ENCODE data around the gene SLC35G6.

- TF ChIP-seq POLR2A (IDR thresholded peaks at IDR 0.05), result peak in 1 of 2 donors; percentile 21
- TF ChIP-seq, protein P1, sequence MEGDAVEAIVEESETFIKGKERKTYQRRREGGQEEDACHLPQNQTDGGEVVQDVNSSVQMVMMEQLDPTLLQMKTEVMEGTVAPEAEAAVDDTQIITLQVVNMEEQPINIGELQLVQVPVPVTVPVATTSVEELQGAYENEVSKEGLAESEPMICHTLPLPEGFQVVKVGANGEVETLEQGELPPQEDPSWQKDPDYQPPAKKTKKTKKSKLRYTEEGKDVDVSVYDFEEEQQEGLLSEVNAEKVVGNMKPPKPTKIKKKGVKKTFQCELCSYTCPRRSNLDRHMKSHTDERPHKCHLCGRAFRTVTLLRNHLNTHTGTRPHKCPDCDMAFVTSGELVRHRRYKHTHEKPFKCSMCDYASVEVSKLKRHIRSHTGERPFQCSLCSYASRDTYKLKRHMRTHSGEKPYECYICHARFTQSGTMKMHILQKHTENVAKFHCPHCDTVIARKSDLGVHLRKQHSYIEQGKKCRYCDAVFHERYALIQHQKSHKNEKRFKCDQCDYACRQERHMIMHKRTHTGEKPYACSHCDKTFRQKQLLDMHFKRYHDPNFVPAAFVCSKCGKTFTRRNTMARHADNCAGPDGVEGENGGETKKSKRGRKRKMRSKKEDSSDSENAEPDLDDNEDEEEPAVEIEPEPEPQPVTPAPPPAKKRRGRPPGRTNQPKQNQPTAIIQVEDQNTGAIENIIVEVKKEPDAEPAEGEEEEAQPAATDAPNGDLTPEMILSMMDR (IDR thresholded peaks at IDR 0.05), result no peak
Measured at GRCh38 chr17:7478276-7479212, 2.7 kb upstream of the SLC35G6 start.
